IPS DF 19.7 (cell line): Measurements from ENCODE around the gene USB1.

Source experiments
- DNase-seq: peaks from one replicate; pipeline ENCODE4 v3.0.0-alpha.2; 2013; ENCODE audit warnings: low read depth, low spot score

USB1 gene, protein sequence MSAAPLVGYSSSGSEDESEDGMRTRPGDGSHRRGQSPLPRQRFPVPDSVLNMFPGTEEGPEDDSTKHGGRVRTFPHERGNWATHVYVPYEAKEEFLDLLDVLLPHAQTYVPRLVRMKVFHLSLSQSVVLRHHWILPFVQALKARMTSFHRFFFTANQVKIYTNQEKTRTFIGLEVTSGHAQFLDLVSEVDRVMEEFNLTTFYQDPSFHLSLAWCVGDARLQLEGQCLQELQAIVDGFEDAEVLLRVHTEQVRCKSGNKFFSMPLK

DNA sequence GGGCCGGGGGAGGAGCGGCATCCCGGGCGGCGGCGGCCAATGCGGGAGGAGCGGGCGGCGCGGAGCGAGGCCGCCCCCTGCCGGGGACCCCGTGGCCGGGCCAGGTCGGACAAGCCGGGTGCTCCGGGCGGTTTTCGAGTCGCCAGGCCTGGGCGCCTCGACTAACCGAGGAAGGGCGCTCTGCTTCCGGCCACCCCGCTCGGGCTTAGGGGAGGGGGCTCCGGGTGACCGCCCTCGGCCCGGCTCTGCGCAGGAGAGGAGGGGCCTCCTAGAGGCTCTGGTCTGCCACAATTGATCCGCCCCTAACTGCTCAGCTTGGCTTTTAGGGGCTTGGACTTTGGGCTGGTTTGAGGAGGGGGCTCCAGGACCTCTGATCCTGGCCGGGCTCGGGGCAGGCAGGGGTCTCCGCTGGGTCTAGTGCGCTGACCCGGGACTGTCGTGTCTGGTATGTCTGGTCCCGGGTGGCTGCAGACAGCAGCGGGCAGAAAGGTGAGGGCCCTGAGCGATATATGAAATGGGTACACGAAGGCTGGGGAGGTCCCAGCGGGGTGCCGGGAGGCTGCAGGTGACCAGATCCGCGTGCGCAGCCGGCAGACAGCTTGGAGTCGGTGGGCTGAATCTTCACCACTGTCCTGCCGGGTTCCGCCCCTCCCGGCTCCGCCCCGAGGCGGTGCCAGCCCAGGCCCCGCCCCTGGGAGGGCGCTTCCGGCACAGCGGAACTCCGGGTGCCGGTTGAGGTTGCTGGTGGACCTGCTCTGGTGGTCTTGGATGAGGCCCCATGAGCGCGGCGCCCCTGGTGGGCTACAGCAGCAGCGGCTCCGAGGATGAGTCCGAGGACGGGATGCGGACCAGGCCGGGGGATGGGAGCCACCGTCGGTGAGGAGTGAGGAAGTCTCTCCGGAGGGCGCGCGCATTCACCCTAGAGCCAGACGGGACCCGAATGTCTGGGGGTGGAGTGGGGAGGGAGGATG lies at the start of gene USB1:
Gene USB1 (plus strand): TSS at position 702 of the 971 bp plus-strand sequence. CDS start 77 bp downstream, at position 779.
- no peak for DNase-seq

DNA sequence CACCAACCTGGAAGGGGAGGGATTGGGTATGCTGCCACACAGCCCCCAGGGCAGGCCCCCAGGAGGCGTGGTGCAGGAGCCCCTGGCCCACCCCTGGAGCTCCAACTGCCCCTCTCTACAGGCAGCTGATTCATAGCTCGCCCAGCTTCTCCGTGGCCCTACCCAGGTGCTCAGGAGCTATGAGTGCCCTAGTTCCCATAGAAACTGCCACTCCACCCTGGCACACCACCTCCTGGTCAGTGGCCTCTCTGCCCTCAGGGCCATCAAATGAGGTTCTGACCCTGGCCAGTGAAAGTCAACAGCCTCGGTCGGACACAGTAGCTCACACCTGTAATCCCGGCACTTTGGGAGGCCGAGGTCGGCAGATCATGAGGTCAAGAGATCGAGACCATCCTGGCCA lies 48.3 kb upstream of the USB1 start:
- DNase-seq, result no peak

DNA sequence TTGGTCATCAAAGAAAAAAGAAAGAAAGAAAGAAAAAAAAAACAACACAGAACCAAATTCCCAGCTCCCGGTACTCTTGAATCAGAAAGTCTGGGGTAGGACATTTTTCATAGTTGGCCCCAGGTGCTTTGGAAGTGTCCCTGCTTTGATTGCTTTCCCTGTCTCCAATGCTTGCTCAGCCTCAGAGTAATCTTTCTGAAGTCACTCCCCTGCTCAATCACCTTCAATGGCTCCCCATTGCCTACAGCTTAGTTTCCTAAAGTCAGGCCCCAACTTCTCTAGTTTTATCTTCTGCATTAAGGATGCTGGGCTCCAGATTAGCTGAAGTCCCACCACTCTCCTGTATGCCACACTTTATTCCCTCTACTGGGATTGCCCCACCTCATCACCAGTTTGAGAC lies 47.4 kb upstream of the USB1 start:
- no peak for DNase-seq

DNA sequence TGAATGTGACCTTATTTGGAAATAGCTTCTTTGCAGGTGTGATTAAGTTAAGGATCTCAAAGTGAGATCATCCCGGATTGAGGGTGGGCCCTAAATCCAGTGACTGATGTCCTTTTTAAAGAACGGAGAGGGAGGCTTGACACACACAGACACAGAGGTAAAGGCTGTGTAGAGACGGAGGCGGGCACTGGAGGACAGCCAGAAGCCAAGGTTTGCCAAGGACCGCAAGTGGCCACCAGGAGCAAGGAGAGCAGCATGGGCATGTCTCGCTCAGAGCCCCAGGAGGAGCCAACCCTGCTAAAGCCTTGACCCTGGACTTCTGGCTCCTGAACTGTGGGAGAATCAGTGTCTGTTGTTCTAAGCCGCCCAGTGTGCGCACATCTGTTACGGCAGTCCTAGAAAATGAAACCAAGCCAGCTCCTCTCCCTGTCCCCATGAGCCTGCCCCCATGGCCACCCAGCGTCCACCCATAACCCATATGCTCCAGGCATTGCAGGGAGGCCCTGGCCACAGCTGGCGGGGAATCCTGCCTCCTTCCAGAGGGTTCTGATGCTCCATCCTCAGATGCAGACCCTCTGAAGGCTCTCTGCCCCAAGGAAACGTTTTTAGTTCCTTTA lies 45.5 kb upstream of the USB1 start:
- DNase-seq, result no peak

DNA sequence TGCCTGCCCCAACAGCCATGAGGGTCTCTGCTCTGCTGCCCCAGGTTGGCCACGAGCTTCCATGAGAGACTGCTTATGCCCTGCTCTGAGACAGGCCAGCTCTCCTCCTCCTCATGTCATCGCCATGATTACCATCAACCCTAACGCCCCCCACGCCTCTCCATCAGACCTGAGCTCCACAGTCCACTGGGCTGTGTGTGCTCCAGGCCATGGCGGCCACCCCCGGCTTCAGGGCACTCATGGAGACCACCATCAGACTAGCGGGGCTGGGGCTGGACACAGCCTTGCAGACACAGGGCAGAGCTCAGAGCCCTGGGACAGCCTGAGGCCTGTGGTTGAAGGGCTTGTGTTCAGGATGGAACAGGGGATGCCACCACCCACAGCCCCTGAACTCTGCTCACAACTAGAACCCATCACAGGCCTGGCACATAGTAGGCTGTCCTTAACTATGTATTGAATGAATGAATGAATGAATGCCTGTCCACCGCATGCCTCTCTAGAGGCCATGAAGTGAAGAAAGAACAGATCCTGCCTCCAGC lies 44.9 kb upstream of the USB1 start:
- no peak for DNase-seq

DNA sequence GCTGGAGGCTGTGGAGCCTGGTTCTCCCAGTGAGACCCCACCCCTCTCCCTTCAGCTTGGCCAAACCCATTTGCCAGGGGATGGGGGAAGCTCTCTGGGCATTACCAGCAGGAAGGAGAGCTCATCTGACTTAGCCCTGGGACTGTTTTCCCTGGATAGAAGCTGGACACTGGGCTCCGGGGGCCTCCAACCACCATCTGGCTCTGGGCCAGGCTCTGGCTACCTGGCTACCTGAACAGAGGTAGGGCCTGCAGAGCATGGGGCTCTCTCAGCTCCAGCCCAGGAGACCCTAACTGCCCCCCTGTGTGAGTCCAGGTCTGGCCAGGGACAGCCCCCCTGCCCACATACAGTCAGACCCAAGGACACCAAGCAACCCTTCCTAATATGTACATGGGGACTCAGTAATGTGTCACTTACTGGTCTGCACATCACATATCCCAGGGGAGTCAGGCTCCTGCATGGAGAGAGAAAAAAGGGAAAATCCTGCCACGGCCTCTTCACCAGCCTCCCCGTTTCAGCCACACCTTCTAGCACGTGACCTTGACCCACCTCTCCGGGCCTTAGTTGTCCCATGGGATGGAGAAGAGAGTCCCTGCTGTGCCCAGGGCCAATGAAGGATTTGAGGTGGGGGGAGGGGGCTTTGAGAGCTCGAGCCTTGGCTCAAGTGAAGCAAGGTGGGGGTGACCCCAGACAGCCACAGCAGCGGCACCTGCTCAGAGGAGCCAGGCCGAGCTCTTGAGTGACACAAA lies 44.1 kb upstream of the USB1 start:
- DNase-seq, result no peak

DNA sequence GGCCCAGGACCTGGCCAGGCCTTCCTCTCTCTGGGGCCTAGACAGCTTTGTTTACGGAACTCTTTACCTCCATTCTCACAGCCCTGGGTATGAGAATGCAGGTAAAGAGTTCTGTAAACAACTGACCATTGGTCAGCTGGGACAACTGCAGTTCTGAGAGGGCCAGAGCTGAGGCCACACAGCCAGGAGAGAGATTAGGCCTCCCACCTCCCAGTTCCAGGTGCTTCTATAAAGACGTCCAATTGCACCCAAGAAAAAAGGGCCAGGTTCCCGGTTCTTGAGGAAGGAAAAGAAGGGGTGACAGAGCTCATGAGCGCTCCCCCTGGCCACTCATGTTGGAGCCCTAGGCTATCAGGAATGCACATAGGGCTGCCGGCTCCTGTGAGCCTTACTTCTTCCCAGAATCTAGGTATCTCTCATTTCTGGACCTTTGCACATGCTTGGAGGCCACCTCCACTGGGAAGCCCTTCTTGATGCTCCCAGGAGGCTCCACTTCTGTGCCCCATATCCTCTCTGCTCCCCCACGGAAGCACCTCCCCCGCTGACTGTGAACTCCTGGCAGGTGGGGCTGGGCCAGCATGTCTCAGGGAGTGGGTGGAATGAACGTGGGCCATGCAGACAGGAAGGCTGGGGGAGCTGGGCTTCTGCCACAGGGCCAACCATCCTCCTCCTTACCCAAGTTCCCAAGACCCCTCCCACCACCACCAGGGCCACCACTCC lies 43.4 kb upstream of the USB1 start:
- DNase-seq, result no peak

DNA sequence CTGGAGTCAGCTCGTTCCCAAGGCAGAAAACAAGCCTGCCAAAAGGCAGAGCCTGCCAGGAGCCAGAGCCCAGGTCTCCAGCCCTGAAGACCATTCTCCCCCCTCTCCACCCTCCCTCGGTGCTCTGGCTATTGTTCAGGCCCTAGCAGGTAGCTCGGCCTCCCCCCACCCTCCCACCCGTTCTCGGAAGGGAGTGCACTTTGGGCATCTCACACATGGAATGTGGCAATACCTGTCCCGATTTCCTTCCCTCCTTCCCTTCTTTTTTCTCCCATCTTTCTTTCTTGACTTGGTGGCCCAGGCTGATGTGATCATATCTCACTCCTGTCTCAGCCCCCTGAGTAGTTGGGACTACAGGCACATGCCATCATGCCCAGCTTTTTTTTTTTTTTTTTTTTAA lies 42.7 kb upstream of the USB1 start:
- no peak for DNase-seq

DNA sequence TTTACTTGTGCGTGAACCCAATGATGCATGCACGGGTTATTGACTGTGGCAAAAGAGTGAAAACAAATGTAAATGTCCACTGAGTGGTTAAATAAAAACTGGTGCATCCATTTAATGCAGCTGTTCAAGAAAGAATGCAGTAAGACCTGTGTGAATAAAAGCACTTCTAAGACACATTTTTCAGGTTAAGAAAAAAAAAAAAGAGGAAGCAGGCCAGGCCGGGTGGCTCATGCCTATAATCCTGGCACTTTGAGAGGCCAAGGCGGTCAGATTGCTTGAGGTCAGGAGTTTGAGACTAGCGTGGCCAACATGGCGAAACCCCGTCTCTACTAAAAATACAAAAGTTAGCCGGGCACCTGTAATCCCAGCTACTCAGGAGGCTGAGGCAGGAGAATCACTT lies 42.1 kb upstream of the USB1 start:
- no peak for DNase-seq

DNA sequence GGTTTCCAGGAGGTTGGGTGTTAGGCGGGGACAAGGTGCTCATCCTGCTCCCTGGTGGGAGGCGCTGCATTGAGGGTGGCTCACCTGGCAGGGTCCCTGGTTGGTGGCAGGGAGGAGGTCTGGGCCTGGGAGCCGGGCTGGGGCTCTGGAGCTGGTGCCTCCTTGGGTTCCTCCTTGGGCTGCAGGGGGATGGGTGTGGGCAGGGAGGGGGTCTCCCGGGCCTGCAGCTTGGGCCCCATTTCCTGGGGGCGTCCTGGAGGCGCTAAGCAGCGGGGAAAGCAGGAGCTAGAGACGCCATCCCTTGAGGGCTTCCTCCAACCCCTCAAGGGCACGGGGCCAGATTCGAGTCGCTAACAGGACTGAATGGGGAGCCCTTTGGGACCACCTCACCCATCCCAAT lies 41.4 kb upstream of the USB1 start:
- DNase-seq, result no peak

DNA sequence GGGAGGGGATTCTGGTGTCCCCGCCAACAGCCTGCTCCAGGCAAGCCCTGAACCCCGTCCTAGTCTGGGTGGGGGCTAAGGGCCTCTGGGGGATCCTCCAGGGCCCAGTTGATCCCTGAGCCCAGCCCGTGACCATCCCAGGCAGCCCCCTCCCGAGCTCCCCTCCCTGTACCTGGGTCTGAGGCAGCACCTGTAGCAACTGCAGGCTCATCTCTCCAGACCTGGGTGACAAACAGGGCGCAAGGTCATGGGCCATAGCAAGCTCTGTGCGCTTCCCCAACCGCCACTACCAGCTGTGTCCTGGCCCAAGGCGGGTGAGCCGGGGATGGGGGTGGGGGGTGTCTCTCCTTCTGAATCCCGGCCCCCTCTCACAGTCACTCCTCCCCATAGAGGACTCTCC lies 40.9 kb upstream of the USB1 start:
- DNase-seq, result no peak

DNA sequence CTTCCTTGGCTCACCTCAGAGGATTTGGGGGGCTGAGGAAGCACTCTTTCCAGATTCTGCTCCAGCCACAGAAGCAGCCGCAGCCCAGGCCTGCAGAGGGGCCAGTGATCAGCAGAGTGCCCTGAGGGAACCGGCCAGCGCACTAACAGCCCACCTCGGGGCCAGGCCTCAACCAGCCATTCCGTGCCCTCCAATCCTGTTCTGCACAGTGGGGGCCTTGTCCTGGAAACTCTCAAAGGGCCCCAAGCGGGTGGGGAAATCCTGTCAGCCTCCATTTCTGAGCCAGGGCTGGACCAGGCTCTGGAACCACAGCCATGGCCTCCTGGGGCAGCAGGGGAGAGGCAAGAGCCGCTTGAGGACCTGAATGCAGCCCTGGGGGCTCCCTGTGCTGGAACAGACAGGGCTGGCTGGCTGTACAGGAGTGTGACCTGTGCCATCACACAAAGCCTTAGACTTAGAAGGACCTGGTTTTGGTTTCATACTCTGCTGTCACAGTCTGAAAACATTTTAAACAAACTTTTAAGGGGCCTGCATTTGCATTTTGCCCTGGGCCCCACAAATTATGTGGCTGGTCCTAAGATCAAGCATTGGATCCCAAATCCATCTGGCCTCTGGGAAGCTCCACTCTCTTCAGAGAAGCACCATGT lies 40.3 kb upstream of the USB1 start:
- no peak for DNase-seq

DNA sequence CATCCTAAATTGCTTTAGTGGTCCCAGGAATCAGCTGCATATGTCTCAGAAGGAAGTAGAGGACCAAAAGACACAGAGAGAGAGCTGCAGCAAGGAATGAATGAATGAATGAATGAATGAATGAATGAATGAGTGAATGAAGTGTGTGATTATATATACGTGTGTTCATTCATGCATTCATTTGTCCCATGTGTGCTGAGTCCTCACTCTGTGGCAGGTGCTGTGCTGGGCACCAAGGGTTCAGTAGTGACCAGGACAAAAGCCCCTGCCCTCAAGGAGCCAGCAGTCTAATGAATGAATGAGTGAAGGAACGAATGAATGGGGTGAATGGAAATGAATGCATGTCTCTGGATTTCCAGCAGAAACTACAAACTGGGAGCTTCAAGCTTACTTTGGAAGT lies 39.7 kb upstream of the USB1 start:
- DNase-seq, result no peak

DNA sequence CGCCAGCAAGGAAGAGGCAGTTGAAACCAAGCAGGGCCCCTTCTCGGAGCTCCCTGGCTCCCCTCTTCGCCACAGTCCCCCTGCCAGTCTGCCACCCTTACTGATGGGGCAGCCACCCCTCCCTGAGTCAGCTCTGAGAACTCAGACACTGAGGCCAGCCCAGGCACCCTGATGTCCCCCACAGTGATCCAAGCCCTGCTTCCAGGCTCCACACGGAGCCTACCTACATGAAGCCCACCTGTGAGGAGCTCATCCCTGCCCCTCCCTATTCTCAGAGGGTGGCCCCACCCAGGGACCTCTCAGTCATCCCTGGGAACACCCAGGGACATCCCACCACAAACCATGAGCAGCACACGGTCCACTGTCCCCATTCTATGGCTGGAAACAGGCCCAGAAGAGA lies 39.2 kb upstream of the USB1 start:
- no peak for DNase-seq

DNA sequence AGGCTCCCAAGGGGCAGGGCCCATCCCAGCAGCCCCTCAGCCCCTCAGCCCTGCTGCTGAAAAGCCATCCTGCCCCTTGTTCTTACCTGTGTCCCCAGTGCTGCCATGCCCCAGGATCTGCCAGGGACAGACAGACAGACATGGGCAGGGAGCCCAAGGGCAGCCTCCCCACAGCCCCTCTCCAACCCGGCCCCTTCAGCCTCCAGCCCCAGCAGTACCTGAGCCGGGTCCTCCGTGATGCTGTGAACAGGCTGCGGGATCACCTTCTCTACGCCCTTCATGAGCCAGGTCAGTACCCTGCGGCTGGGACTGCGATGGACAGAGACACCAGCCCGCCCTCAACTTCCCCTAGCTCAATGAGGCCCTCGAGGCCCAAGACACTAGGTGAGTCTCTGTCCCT lies 38.5 kb upstream of the USB1 start:
- DNase-seq, result no peak

DNA sequence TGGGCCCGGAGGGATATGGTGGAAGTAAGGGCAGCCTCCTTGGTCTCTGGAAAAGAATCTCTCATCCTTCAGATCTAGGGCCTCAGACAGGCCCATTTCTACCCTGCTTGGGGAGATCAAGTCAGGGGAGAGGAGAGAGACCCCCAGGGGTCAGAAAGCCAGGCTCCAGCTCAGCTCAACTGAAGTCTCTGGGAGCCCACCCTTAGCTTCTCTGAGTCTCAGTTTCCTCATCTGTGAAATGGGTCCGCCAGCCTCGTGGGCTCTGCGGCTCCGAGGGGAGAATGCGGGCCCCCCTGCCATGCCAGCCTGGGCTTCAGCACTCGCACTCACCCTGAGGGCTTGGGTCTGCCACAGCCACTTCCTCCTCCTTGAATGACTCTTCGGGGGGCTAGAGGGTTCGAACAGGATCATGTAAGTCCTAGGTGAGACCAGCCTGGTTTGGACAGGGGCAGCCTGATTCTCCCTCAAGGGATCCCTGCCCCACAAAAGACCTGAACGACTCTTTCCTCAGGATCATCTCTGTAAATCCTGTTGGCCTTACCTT lies 37.0 kb upstream of the USB1 start:
- DNase-seq, result no peak

DNA sequence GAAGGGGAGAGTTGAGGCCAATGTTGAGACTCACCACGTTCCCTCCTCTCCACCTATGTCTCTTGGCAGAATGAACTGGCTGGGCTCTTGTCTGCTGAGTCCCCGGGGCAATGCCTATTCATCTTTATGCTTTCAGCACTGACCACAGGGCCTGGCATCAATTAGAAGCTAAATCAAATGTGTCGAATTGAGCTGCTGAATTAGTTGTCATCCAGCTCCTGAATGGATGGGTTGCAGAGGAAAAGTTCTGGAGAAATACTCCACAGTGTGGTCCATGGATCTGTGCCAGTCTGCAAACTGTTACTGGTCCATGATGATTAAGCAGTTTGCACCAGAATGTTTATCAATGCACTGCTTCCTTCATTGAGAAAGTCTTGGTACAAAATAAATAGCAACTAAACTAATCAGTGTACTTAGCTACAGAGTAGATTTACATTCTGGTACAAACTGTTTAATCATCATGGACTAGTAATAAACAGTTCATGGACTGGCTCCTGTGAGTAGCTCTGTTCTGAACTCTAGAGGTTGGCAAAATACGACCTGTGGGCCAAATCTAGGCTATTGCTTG lies 34.9 kb upstream of the USB1 start:
- no peak for DNase-seq

DNA sequence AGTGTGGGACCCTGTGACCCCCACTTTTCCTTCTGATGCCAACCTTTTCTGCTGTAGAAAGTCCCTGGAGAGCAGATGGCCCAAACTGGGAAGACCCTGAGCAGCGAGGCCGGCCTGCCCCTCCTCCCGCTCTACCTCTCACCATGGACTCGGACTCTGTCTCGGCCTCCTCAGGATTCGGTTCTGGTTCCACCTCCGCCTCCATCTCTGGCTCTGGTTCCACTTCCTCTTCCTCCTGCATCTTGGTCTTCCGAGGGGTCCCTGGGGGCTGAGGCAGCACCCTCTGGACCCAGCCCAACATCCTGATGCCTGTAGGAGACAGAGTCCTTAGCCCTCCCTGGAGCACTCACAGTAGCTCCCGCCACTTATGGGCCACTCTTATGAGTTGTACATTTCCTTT lies 34.2 kb upstream of the USB1 start:
- DNase-seq, result no peak

DNA sequence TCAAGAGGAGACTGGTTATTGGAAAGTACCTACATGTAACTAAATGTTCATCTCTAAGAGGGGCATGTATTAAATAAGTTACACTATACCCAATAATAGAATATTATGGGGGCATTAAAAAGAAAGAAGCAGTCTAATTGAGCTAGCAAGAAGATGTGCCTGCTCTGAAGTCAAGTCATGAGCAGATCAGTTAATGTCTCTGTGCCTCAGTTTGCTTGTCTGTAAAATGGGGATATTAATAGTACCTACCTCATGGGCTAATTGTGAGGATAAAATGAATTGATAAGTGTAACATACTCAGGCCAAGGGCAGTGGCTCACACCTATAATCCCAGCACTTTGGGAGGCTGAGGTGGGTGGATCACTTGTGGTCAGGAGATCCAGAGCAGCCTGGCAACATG lies 33.3 kb upstream of the USB1 start:
- no peak for DNase-seq
